Lower lobe of right lung (tissue), 2 donors: ENCODE results near the gene DAAM2. TPM values are rescaled to one million over a fixed set of nuclear protein-coding genes. Genes with fewer than 3 reads are reported as not detected.

ENCODE experiments used
- ATAC-seq, 2 donors: fragments of 200-7000 bp; cut with Tn5 transposase; one replicate each; pipeline ENCODE4 v1.9.1; 2020 to 2022; ENCODE audit warnings: mild to moderate bottlenecking in 2 of 2, moderate library complexity in 2 of 2
- DNase-seq: peaks from one replicate; pipeline ENCODE4 v3.0.0-alpha.2; 2020
- H3K27ac ChIP-seq: fragments of 200-600 bp; one replicate; pipeline ENCODE4 v1.8.0; 2022
- H3K27me3 ChIP-seq: fragments of 200-600 bp; one replicate; pipeline ENCODE4 v1.8.0; 2022; ENCODE audit warnings: low read depth
- H3K36me3 ChIP-seq: fragments of 200-600 bp; one replicate; pipeline ENCODE4 v1.8.0; 2022; ENCODE audit warnings: mild to moderate bottlenecking
- H3K4me1 ChIP-seq: fragments of 200-600 bp; one replicate; pipeline ENCODE4 v1.8.0; 2022
- H3K4me3 ChIP-seq: fragments of 200-600 bp; one replicate; pipeline ENCODE4 v1.8.0; 2022; ENCODE audit warnings: mild to moderate bottlenecking
- H3K9me3 ChIP-seq: fragments of 200-600 bp; one replicate; pipeline ENCODE4 v1.8.0; 2022
- intact Hi-C: fragments of 100-400 bp; cut with DNase I; formaldehyde crosslinking; loops from one replicate; pipeline ENCODE4 v1.11.0; 2022
- total RNA-seq: library from RNA; stranded (reverse); fragmentation: NEBNext Ultra II Directional; extraction: Animal tissue kit (Norgen Biotek cat#: 25700); gene quantifications from one replicate; pipeline ENCODE4 v1.2.1, GENCODE V29; 2021
- TF ChIP-seq, protein P1 (sequence below): fragments of 200-600 bp; IDR thresholded peaks from one replicate; pipeline ENCODE4 v1.8.0; 2022; ENCODE audit warnings: antibody characterized with exemption, mild to moderate bottlenecking
- donor health status: DM: no; HTN: yes; CAD: no; lungs with severe emphysema.

Gene DAAM2
- total RNA-seq, 1 donor from 2014 or later, result 29.0 TPM

DNA sequence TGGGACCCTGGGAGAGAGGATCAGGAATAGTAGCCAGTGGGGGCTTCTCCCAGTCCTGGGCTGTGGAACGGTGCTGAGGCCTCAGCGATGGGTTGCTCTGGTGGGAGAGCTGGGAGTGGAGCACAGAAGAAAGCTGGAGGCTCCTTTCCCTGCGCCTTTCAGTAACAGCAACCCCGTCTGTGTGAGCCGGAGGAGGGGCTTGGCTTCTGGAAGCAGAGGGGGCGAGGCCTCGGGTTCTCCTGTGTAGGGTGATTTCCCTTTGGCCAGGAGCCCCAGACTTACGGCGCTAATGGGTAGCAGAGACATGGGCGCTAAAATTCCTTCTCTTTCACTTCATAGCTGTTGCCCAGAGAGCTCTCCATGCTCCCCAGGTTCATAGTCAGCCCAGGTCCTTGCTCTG is 55.0 kb downstream of the DAAM2 start:
- peaks cover 13% of the 10 kb centered on the region for H3K4me1 ChIP-seq
- H3K27ac ChIP-seq, result no peak overlapping the region
- intact Hi-C loops, result no loop called here
- TF ChIP-seq, protein P1, sequence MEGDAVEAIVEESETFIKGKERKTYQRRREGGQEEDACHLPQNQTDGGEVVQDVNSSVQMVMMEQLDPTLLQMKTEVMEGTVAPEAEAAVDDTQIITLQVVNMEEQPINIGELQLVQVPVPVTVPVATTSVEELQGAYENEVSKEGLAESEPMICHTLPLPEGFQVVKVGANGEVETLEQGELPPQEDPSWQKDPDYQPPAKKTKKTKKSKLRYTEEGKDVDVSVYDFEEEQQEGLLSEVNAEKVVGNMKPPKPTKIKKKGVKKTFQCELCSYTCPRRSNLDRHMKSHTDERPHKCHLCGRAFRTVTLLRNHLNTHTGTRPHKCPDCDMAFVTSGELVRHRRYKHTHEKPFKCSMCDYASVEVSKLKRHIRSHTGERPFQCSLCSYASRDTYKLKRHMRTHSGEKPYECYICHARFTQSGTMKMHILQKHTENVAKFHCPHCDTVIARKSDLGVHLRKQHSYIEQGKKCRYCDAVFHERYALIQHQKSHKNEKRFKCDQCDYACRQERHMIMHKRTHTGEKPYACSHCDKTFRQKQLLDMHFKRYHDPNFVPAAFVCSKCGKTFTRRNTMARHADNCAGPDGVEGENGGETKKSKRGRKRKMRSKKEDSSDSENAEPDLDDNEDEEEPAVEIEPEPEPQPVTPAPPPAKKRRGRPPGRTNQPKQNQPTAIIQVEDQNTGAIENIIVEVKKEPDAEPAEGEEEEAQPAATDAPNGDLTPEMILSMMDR, result no peak
- no peaks in the 10 kb centered on the region for H3K36me3 ChIP-seq
- ATAC-seq, result peak; percentile 20 to 49
- H3K27me3 ChIP-seq, result no peaks in the 10 kb centered on the region
- DNase-seq, result no peak
- H3K4me3 ChIP-seq, result no peak overlapping the region
- H3K9me3 ChIP-seq, result no peaks in the 10 kb centered on the region

- H3K4me1 ChIP-seq, result peaks cover 13% of the 10 kb centered on the region
- ATAC-seq (no peak), DNase-seq (no peak)
- intact Hi-C loops, result no loop called here
- no peak overlapping the region for H3K27ac ChIP-seq
- TF ChIP-seq, protein P1, result no peak
- H3K9me3 ChIP-seq, result no peaks in the 10 kb centered on the region
- H3K27me3 ChIP-seq, result no peaks in the 10 kb centered on the region
- H3K4me3 ChIP-seq, result no peak overlapping the region
- H3K36me3 ChIP-seq, result no peaks in the 10 kb centered on the region
Measured at GRCh38 chr6:39848171-39848570, 56.0 kb downstream of the DAAM2 start.

DNA sequence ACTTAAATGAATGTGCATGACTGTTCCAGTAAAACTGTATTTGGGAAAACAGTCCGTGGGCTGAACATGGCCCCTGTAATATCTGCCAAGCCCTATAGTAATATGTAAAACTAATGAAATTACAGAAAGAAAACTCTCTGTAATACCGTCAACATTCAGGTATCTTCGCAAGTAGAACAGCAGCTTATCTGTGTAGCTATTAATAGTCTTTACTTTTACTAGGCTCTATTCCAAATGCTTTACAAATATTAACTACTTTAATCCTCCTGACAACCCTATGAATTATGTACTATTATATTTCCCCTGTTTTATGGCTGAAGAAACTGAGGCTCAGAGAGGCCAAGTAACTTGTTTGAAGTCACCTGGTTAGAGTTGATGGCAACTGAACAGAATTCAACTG is 57.1 kb downstream of the DAAM2 start:
- Histone ChIP-seq H3K4me3 (no peak overlapping the region), H3K27ac (no peak overlapping the region), H3K4me1 (peaks cover 13% of the 10 kb centered on the region), H3K27me3 (no peaks in the 10 kb centered on the region), H3K36me3 (no peaks in the 10 kb centered on the region), H3K9me3 (no peaks in the 10 kb centered on the region)
- TF ChIP-seq, protein P1, result no peak
- DNase-seq, result no peak
- intact Hi-C loops, result no loop called here
- ATAC-seq, result no peak

GRCh38 chr6:39849764-39850163 is 57.6 kb downstream of the DAAM2 start:
- no peak for DNase-seq
- ATAC-seq, result no peak
- Histone ChIP-seq H3K27ac (no peak overlapping the region), H3K4me3 (no peak overlapping the region), H3K9me3 (no peaks in the 10 kb centered on the region), H3K27me3 (no peaks in the 10 kb centered on the region), H3K4me1 (peaks cover 13% of the 10 kb centered on the region), H3K36me3 (no peaks in the 10 kb centered on the region)
- TF ChIP-seq, protein P1, result no peak
- intact Hi-C loops, result no loop called here

DNA sequence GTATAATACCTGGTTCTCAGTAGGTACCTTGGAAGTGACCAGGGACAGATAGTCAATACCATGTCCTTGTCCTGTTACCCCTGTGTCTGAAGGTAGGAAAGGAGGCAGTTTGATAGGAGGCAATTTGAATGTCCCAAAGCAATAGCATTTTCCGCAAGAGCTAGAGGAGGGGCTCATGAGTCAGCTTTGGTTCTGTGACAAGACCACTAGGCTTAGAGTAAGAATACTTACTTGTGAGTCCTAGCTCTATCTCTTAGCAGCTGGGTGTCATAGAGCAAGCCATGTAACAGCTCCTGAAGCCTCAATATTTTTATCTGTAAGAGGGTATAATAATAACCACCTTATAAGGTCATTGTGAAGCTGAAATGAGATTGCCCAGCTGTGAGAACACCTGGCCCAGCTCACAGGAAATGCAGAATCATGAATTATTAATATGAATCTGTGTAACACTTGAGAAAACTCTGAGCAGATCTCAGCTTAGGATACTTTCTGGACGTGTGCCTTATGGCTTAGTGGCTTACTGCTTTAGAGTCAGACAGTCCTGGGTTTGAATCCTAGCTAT is 58.6 kb downstream of the DAAM2 start:
- H3K36me3 ChIP-seq, result no peaks in the 10 kb centered on the region
- H3K9me3 ChIP-seq, result no peaks in the 10 kb centered on the region
- H3K27ac ChIP-seq, result no peak overlapping the region
- H3K27me3 ChIP-seq, result no peaks in the 10 kb centered on the region
- peaks cover 13% of the 10 kb centered on the region for H3K4me1 ChIP-seq
- TF ChIP-seq, protein P1, result no peak
- no peak for DNase-seq
- H3K4me3 ChIP-seq, result no peak overlapping the region
- intact Hi-C loops, result no loop called here
- no peak for ATAC-seq
